HAP-1 (cell line): ENCODE data around the gene FHIT.

ENCODE experiments used
- DNase-seq, 2 experiments: peaks; one replicate each; pipeline ENCODE4 v3.0.0-alpha.2; 2016 to 2020; ENCODE audit warnings: low spot score in 2 of 2
- H3K27me3 ChIP-seq: fragments of 250-450 bp; sonication (Bioruptor Pico); 2 replicates; pipeline ENCODE4 v1.5.1; 2020; ENCODE audit warnings: low read depth, mild to moderate bottlenecking, moderate library complexity
- H3K36me3 ChIP-seq: fragments of 250-450 bp; sonication (Bioruptor Pico); replicated peaks from 2 replicates; pipeline ENCODE4 v1.5.1; 2020; ENCODE audit warnings: mild to moderate bottlenecking
- H3K4me1 ChIP-seq: fragments of 250-450 bp; sonication (Bioruptor Pico); 2 replicates; pipeline ENCODE4 v1.5.1; 2020; ENCODE audit warnings: mild to moderate bottlenecking
- H3K4me3 ChIP-seq: fragments of 250-450 bp; sonication (Bioruptor Pico); 2 replicates; pipeline ENCODE4 v1.5.1; 2020; ENCODE audit warnings: mild to moderate bottlenecking, moderate library complexity
- H3K9me3 ChIP-seq: fragments of 250-450 bp; sonication (Bioruptor Pico); 2 replicates; pipeline ENCODE4 v1.5.1; 2020; ENCODE audit warnings: mild to moderate bottlenecking, moderate library complexity
- in situ Hi-C: fragments of 300-500 bp; cut with MboI; formaldehyde crosslinking; loops from 3 replicates; pipeline ENCODE4 v1.14.3; 2020; ENCODE audit warnings: low sequenced_read_pairs, inconsistent platforms, mixed read lengths

FHIT gene

GRCh38 chr3:59784164-59784563 is 1467.1 kb downstream of the FHIT start:
- H3K4me1 ChIP-seq, result no peaks in the 10 kb centered on the region
- H3K9me3 ChIP-seq, result no peaks in the 10 kb centered on the region
- no peaks in the 10 kb centered on the region for H3K27me3 ChIP-seq
- H3K36me3 ChIP-seq, result no peaks in the 10 kb centered on the region
- no peak overlapping the region for H3K4me3 ChIP-seq
- in situ Hi-C loops, result no loop called here
- no peak for DNase-seq

GRCh38 chr3:59783468-59783988 is 1467.7 kb downstream of the FHIT start:
- Histone ChIP-seq H3K36me3 (no peaks in the 10 kb centered on the region), H3K4me3 (no peak overlapping the region), H3K9me3 (no peaks in the 10 kb centered on the region), H3K27me3 (no peaks in the 10 kb centered on the region), H3K4me1 (no peaks in the 10 kb centered on the region)
- no peak for DNase-seq
- in situ Hi-C loops, result no loop called here

- no peak for DNase-seq
- in situ Hi-C loops, result no loop called here
Measured at GRCh38 chr3:59782664-59783063, 1468.6 kb downstream of the FHIT start.

GRCh38 chr3:59780209-59780608 is 1471.0 kb downstream of the FHIT start:
- H3K36me3 ChIP-seq, result no peaks in the 10 kb centered on the region
- DNase-seq, result no peak
- H3K9me3 ChIP-seq, result no peaks in the 10 kb centered on the region
- in situ Hi-C loops, result no loop called here
- no peaks in the 10 kb centered on the region for H3K27me3 ChIP-seq
- no peak overlapping the region for H3K4me3 ChIP-seq
- H3K4me1 ChIP-seq, result no peaks in the 10 kb centered on the region; the same call in 1 of the 2 replicates

More at GRCh38 chr3:59782664-59783063, 1468.6 kb downstream of the FHIT start:
- no peaks in the 10 kb centered on the region for H3K36me3 ChIP-seq
- H3K4me3 ChIP-seq, result no peak overlapping the region
- H3K9me3 ChIP-seq, result no peaks in the 10 kb centered on the region
- no peaks in the 10 kb centered on the region for H3K27me3 ChIP-seq
- no peaks in the 10 kb centered on the region for H3K4me1 ChIP-seq

GRCh38 chr3:59779260-59779659 is 1472.0 kb downstream of the FHIT start:
- in situ Hi-C loops, result no loop called here

GRCh38 chr3:59777667-59778077 is 1473.6 kb downstream of the FHIT start:
- in situ Hi-C loops, result no loop called here
- Histone ChIP-seq H3K4me1 (no peaks in the 10 kb centered on the region; the same call in 1 of the 2 replicates), H3K36me3 (no peaks in the 10 kb centered on the region), H3K27me3 (no peaks in the 10 kb centered on the region), H3K4me3 (no peak overlapping the region), H3K9me3 (no peaks in the 10 kb centered on the region)
- DNase-seq, result no peak

More at GRCh38 chr3:59779260-59779659, 1472.0 kb downstream of the FHIT start:
- no peak for DNase-seq
- no peaks in the 10 kb centered on the region for H3K9me3 ChIP-seq
- H3K27me3 ChIP-seq, result no peaks in the 10 kb centered on the region
- H3K4me1 ChIP-seq, result no peaks in the 10 kb centered on the region; the same call in 1 of the 2 replicates
- H3K4me3 ChIP-seq, result no peak overlapping the region
- H3K36me3 ChIP-seq, result no peaks in the 10 kb centered on the region

GRCh38 chr3:59777066-59777465 is 1474.2 kb downstream of the FHIT start:
- H3K4me3 ChIP-seq, result no peak overlapping the region
- no peaks in the 10 kb centered on the region for H3K27me3 ChIP-seq
- in situ Hi-C loops, result no loop called here
- DNase-seq, result no peak
- H3K9me3 ChIP-seq, result no peaks in the 10 kb centered on the region
- no peaks in the 10 kb centered on the region; the same call in 1 of the 2 replicates for H3K4me1 ChIP-seq
- H3K36me3 ChIP-seq, result no peaks in the 10 kb centered on the region

GRCh38 chr3:59775761-59776325 is 1475.4 kb downstream of the FHIT start:
- no peaks in the 10 kb centered on the region for H3K36me3 ChIP-seq
- no peak for DNase-seq
- H3K9me3 ChIP-seq, result no peaks in the 10 kb centered on the region
- in situ Hi-C loops, result no loop called here
- H3K4me1 ChIP-seq, result no peaks in the 10 kb centered on the region; the same call in 1 of the 2 replicates
- no peaks in the 10 kb centered on the region for H3K27me3 ChIP-seq
- H3K4me3 ChIP-seq, result no peak overlapping the region

- in situ Hi-C loops, result no loop called here
- Histone ChIP-seq H3K4me1 (no peaks in the 10 kb centered on the region; the same call in 1 of the 2 replicates), H3K9me3 (no peaks in the 10 kb centered on the region), H3K36me3 (no peaks in the 10 kb centered on the region), H3K4me3 (no peak overlapping the region), H3K27me3 (no peaks in the 10 kb centered on the region)
- DNase-seq, result no peak
Measured at GRCh38 chr3:59775106-59775505, 1476.1 kb downstream of the FHIT start.

GRCh38 chr3:59774634-59775033 is 1476.6 kb downstream of the FHIT start:
- in situ Hi-C loops, result no loop called here
- H3K4me3 ChIP-seq, result no peak overlapping the region
- no peaks in the 10 kb centered on the region for H3K36me3 ChIP-seq
- no peaks in the 10 kb centered on the region; the same call in 1 of the 2 replicates for H3K4me1 ChIP-seq
- no peaks in the 10 kb centered on the region for H3K9me3 ChIP-seq
- H3K27me3 ChIP-seq, result no peaks in the 10 kb centered on the region
- no peak for DNase-seq

- no peaks in the 10 kb centered on the region for H3K36me3 ChIP-seq
- no peaks in the 10 kb centered on the region for H3K27me3 ChIP-seq
- no peaks in the 10 kb centered on the region; the same call in 1 of the 2 replicates for H3K4me1 ChIP-seq
- H3K9me3 ChIP-seq, result no peaks in the 10 kb centered on the region
- DNase-seq, result no peak
- no peak overlapping the region for H3K4me3 ChIP-seq
- in situ Hi-C loops, result no loop called here
Measured at GRCh38 chr3:59774000-59774399, 1477.3 kb downstream of the FHIT start.

- Histone ChIP-seq H3K9me3 (no peaks in the 10 kb centered on the region), H3K27me3 (no peaks in the 10 kb centered on the region), H3K4me1 (no peaks in the 10 kb centered on the region; the same call in 1 of the 2 replicates), H3K4me3 (no peak overlapping the region), H3K36me3 (no peaks in the 10 kb centered on the region)
- in situ Hi-C loops, result no loop called here
- DNase-seq, result no peak
Measured at GRCh38 chr3:59772416-59773408, 1478.5 kb downstream of the FHIT start.

GRCh38 chr3:59771768-59772181 is 1479.5 kb downstream of the FHIT start:
- no peaks in the 10 kb centered on the region for H3K36me3 ChIP-seq
- no peaks in the 10 kb centered on the region for H3K27me3 ChIP-seq
- DNase-seq, result no peak
- no peaks in the 10 kb centered on the region; the same call in 1 of the 2 replicates for H3K4me1 ChIP-seq
- in situ Hi-C loops, result no loop called here
- H3K4me3 ChIP-seq, result no peak overlapping the region
- H3K9me3 ChIP-seq, result no peaks in the 10 kb centered on the region
